Endodermal cell (in vitro differentiated cells): Measurements from ENCODE around the gene ZNF532. TPM values are rescaled to one million over a fixed set of nuclear protein-coding genes. Genes with fewer than 3 reads are reported as not detected.
A peak's percentile ranks its signal among the peaks of the same experiment; 100 is the strongest.

ENCODE experiments used
- DNase-seq: peaks from one replicate; pipeline ENCODE4 v3.0.0-alpha.2; 2017
- H3K27ac ChIP-seq: 2 replicates; pipeline ENCODE4 v1.5.1; 2013; ENCODE audit warnings: mild to moderate bottlenecking, low read depth, low read length, moderate library complexity
- H3K27me3 ChIP-seq: 2 replicates; pipeline ENCODE4 v1.6.1; 2013; ENCODE audit warnings: mild to moderate bottlenecking, low read length, moderate library complexity; ENCODE audit not compliant: insufficient read depth, control insufficient read depth, poor library complexity, severe bottlenecking
- H3K36me3 ChIP-seq: 2 replicates; pipeline ENCODE4 v1.7.0; 2013; ENCODE audit warnings: mild to moderate bottlenecking, low read length, moderate library complexity; ENCODE audit not compliant: control insufficient read depth, insufficient read depth
- H3K4me1 ChIP-seq: one replicate; pipeline ENCODE4 v1.7.0; 2013; ENCODE audit warnings: low read length; ENCODE audit not compliant: control insufficient read depth, insufficient read depth
- H3K4me3 ChIP-seq: 2 replicates; pipeline ENCODE4 v1.5.1; 2013; ENCODE audit warnings: mild to moderate bottlenecking, low read length, moderate library complexity
- H3K9ac ChIP-seq: 2 replicates; pipeline ENCODE4 v1.6.1; 2013; ENCODE audit warnings: mild to moderate bottlenecking, low read length, moderate library complexity; ENCODE audit not compliant: poor library complexity, severe bottlenecking; ENCODE audit errors: extremely low read depth
- H3K9me3 ChIP-seq: 2 replicates; pipeline ENCODE4 v1.6.1; 2013; ENCODE audit warnings: mild to moderate bottlenecking, low read length, moderate library complexity; ENCODE audit not compliant: control insufficient read depth
- H3K27ac Mint-ChIP-seq: 2 replicates; pipeline ENCODE4 v1.8.0; 2020; ENCODE audit warnings: mixed read lengths
- H3K27me3 Mint-ChIP-seq: 2 replicates; pipeline ENCODE4 v1.8.0; 2021; ENCODE audit warnings: mild to moderate bottlenecking, mixed read lengths; ENCODE audit not compliant: insufficient read depth
- H3K36me3 Mint-ChIP-seq: 2 replicates; pipeline ENCODE4 v1.8.0; 2020; ENCODE audit warnings: low read depth, mixed read lengths
- H3K4me1 Mint-ChIP-seq: 2 replicates; pipeline ENCODE4 v1.8.0; 2020; ENCODE audit warnings: mixed read lengths
- H3K4me3 Mint-ChIP-seq: 2 replicates; pipeline ENCODE4 v1.8.0; 2020; ENCODE audit warnings: mild to moderate bottlenecking, moderate library complexity, mixed read lengths
- H3K9me3 Mint-ChIP-seq: 2 replicates; pipeline ENCODE4 v1.8.0; 2020; ENCODE audit warnings: mild to moderate bottlenecking, mixed read lengths
- CTCF ChIP-seq: fragments of 200-600 bp; sonication (generic); conservative IDR thresholded peaks from 2 replicates; pipeline ENCODE4 v1.5.0; 2021; ENCODE audit warnings: antibody characterized with exemption, mild to moderate bottlenecking
- WGBS, 2 experiments: methylation state at CpG; one replicate each; pipeline versions ENCODE4 v1.1.5 to v1.1.7; 2013; ENCODE audit warnings: missing lambda C conversion rate in 2 of 2, mixed read lengths in 1 of 2; ENCODE audit not compliant: insufficient coverage in 1 of 2, insufficient read length in 1 of 2; 5-methylcytosine and 5-hydroxymethylcytosine counted together
- total RNA-seq, 2 donors: library from RNA; stranded (reverse); fragmentation: NEBNext Ultra II Directional in 1 of 2; extraction: Animal tissue kit (Norgen Biotek cat#: 25700) in 1 of 2; gene quantifications; 2 replicates in 1 of 2; 3 replicates in 1 of 2; pipeline ENCODE4 v1.2.1, GENCODE V29; 2021

The ZNF532 gene
- total RNA-seq, 2 donors from 2014 or later: 138 to 207 TPM

GRCh38 chr18:58996131-58996641 is 131.5 kb downstream of the ZNF532 start:
- peak overlapping the region; percentile 78 for H3K27ac ChIP-seq
- no peaks in the 10 kb centered on the region for H3K9me3 ChIP-seq
- Mint-ChIP-seq H3K27ac (no peak overlapping the region), H3K4me3 (no peak overlapping the region), H3K9me3 (peaks cover 8% of the 10 kb centered on the region), H3K36me3 (no peaks in the 10 kb centered on the region), H3K27me3 (no peaks in the 10 kb centered on the region), H3K4me1 (peaks cover 5% of the 10 kb centered on the region)
- no peaks in the 10 kb centered on the region for H3K4me1 ChIP-seq
- TF ChIP-seq CTCF: no peak
- 92 to 93% methylated on average over 9 to 12 of the region's 12 CpGs for WGBS, 2 experiments
- H3K4me3 ChIP-seq: no peak overlapping the region
- no peak overlapping the region for H3K9ac ChIP-seq
- H3K27me3 ChIP-seq: no peaks in the 10 kb centered on the region
- no peak for DNase-seq
- no peaks in the 10 kb centered on the region for H3K36me3 ChIP-seq

GRCh38 chr18:58996696-58997095 is 132.0 kb downstream of the ZNF532 start:
- no peak for TF ChIP-seq CTCF
- Mint-ChIP-seq H3K27me3 (no peaks in the 10 kb centered on the region), H3K4me3 (no peak overlapping the region), H3K36me3 (no peaks in the 10 kb centered on the region), H3K9me3 (peaks cover 13% of the 10 kb centered on the region), H3K4me1 (peaks cover 10% of the 10 kb centered on the region), H3K27ac (no peak overlapping the region)
- H3K9ac ChIP-seq: no peak overlapping the region
- H3K27ac ChIP-seq: peak overlapping the region; percentile 78
- peaks cover 1% of the 10 kb centered on the region for H3K9me3 ChIP-seq
- H3K36me3 ChIP-seq: no peaks in the 10 kb centered on the region
- 90 to 91% methylated on average over 7 of the region's 7 CpGs for WGBS, 2 experiments
- H3K4me3 ChIP-seq: no peak overlapping the region
- H3K27me3 ChIP-seq: no peaks in the 10 kb centered on the region
- no peak for DNase-seq
- no peaks in the 10 kb centered on the region for H3K4me1 ChIP-seq

- peaks cover 8% of the 10 kb centered on the region for H3K9me3 ChIP-seq
- no peak for TF ChIP-seq CTCF
- 93% methylated on average over 3 of the region's 4 CpGs; no CpG with 5 or more reads in 1 of the 2 experiments for WGBS, 2 experiments
- H3K27me3 ChIP-seq: no peaks in the 10 kb centered on the region
- H3K4me1 Mint-ChIP-seq: peaks cover 13% of the 10 kb centered on the region
- H3K4me1 ChIP-seq: no peaks in the 10 kb centered on the region
- H3K9me3 Mint-ChIP-seq: peaks cover 18% of the 10 kb centered on the region
- no peak overlapping the region for H3K4me3 ChIP-seq
- H3K36me3 Mint-ChIP-seq: no peaks in the 10 kb centered on the region
- no peak overlapping the region for H3K9ac ChIP-seq
- no peak overlapping the region for H3K4me3 Mint-ChIP-seq
- H3K27me3 Mint-ChIP-seq: no peaks in the 10 kb centered on the region
- H3K36me3 ChIP-seq: no peaks in the 10 kb centered on the region
- no peak for DNase-seq
- no peak overlapping the region for H3K27ac Mint-ChIP-seq
- no peak overlapping the region for H3K27ac ChIP-seq
Measured at GRCh38 chr18:58997811-58998337, 133.2 kb downstream of the ZNF532 start.
